Activated CD4-positive, alpha-beta T cell treated with anti-CD3 and anti-CD28 coated beads for 36 hours (primary cell): ENCODE data around the gene COTL1. TPM values are rescaled to one million over a fixed set of nuclear protein-coding genes. Genes with fewer than 3 reads are reported as not detected.
"Not testable (repeated sequence)": the region's sequence is repeated elsewhere in the genome, so short reads cannot be mapped to it uniquely, and the experiment has no call there.

Experiments used
- ATAC-seq: fragments of 200-7000 bp; cut with Tn5 transposase; one replicate; pipeline ENCODE4 v1.10.0; 2021; ENCODE audit warnings: mild to moderate bottlenecking, moderate library complexity
- CTCF ChIA-PET: fragments of 350-600 bp; sonication (Branson Sonifier 250); formaldehyde crosslinking; loops from one replicate; lab custom pipeline; 2021; ENCODE audit warnings: antibody characterized with exemption; lab: Charles Lee
- POLR2A ChIA-PET: fragments of 350-600 bp; sonication (Branson Sonifier 250); formaldehyde crosslinking; loops from one replicate; lab custom pipeline; 2021; ENCODE audit warnings: antibody characterized with exemption, inconsistent platforms; lab: Charles Lee
- DNase-seq: peaks from one replicate; pipeline ENCODE4 v3.0.0-alpha.2; 2020
- H3K27ac Mint-ChIP-seq: one replicate; pipeline ENCODE4 v1.8.0; 2021; ENCODE audit warnings: mixed read lengths
- H3K27me3 Mint-ChIP-seq: one replicate; pipeline ENCODE4 v1.8.0; 2021; ENCODE audit warnings: mixed read lengths
- H3K36me3 Mint-ChIP-seq: one replicate; pipeline ENCODE4 v1.8.0; 2021; ENCODE audit warnings: low read depth, mixed read lengths
- H3K4me1 Mint-ChIP-seq: one replicate; pipeline ENCODE4 v1.8.0; 2021; ENCODE audit warnings: mixed read lengths
- H3K4me3 Mint-ChIP-seq: one replicate; pipeline ENCODE4 v1.8.0; 2021; ENCODE audit warnings: mild to moderate bottlenecking, moderate library complexity, mixed read lengths
- H3K9me3 Mint-ChIP-seq: one replicate; pipeline ENCODE4 v1.8.0; 2021; ENCODE audit warnings: low read depth, mixed read lengths
- intact Hi-C, 2 experiments: fragments of 100-400 bp; cut with DNase I in 1 of 2; cut with micrococcal nuclease in 1 of 2; formaldehyde crosslinking; loops; one replicate each; pipeline versions ENCODE4 v1.14.2 to v1.15.1; 2022 to 2024; cut with DNase I, micrococcal nuclease
- total RNA-seq, 2 experiments: library from RNA; stranded (reverse); gene quantifications; one replicate each; pipeline ENCODE4 v1.2.3, GENCODE V29; 2021

COTL1 gene
- total RNA-seq, 2 experiments from 2014 or later: 353 to 384 TPM

- intact Hi-C loops: no loop called here
- ChIA-PET POLR2A (no interaction called here), CTCF (interaction anchor here (0.8 to 1.0 kb wide), 2 partner anchors 12 to 17 kb away, joined by 3 read pairs; no protein-coding TSS in a partner anchor)
- no peaks in the 10 kb centered on the region for H3K27me3 Mint-ChIP-seq
- DNase-seq (no peak), ATAC-seq (no peak)
- H3K27ac Mint-ChIP-seq: no peak overlapping the region
- no peak overlapping the region for H3K4me3 Mint-ChIP-seq
- peaks cover 9% of the 10 kb centered on the region for H3K9me3 Mint-ChIP-seq
- no peaks in the 10 kb centered on the region for H3K36me3 Mint-ChIP-seq
- H3K4me1 Mint-ChIP-seq: peaks cover 4% of the 10 kb centered on the region
Observed at GRCh38 chr16:84527532-84528269, 90.2 kb downstream of the COTL1 start.

GRCh38 chr16:84526794-84527531 lies 90.9 kb downstream of the COTL1 start:
- intact Hi-C loops: no loop called here
- Mint-ChIP-seq H3K4me1 (no peaks in the 10 kb centered on the region), H3K27me3 (no peaks in the 10 kb centered on the region), H3K27ac (no peak overlapping the region), H3K9me3 (peaks cover 9% of the 10 kb centered on the region), H3K4me3 (no peak overlapping the region), H3K36me3 (no peaks in the 10 kb centered on the region)
- ATAC-seq: no peak
- ChIA-PET CTCF (interaction anchor here (0.8 kb wide), 1 partner anchor 17 kb away, joined by 3 read pairs; no protein-coding TSS in a partner anchor), POLR2A (interaction anchor here (0.5 kb wide), 1 partner anchor 59 kb away, joined by 3 read pairs; no protein-coding TSS in a partner anchor)
- no peak for DNase-seq

GRCh38 chr16:84524941-84525581 lies 92.8 kb downstream of the COTL1 start:
- ATAC-seq, DNase-seq, H3K36me3 Mint-ChIP-seq, H3K4me3 Mint-ChIP-seq, H3K4me1 Mint-ChIP-seq, H3K27me3 Mint-ChIP-seq, H3K9me3 Mint-ChIP-seq, POLR2A ChIA-PET, H3K27ac Mint-ChIP-seq: not testable (repeated sequence)
- intact Hi-C loops: loop anchor here in 1 of 2 experiments (2.0 kb wide), 1 partner anchor 20 kb away; no protein-coding TSS in a partner anchor
- CTCF ChIA-PET: interaction anchor here (0.9 to 1.5 kb wide), 2 partner anchors 15 to 17 kb away, joined by 4 to 5 read pairs; no protein-coding TSS in a partner anchor

GRCh38 chr16:84524346-84524920 lies 93.4 kb downstream of the COTL1 start:
- H3K4me1 Mint-ChIP-seq: peaks cover 13% of the 10 kb centered on the region
- ChIA-PET CTCF (interaction anchor here (0.6 to 1.5 kb wide), 3 partner anchors 15 to 374 kb away, joined by 3 to 5 read pairs (median 4); no protein-coding TSS in a partner anchor), POLR2A (no interaction called here)
- DNase-seq (peak; percentile 10), ATAC-seq (no peak)
- H3K4me3 Mint-ChIP-seq: no peak overlapping the region
- H3K27me3 Mint-ChIP-seq: no peaks in the 10 kb centered on the region
- intact Hi-C loops: loop anchor here in 1 of 2 experiments (2.0 kb wide), 1 partner anchor 20 kb away; no protein-coding TSS in a partner anchor
- H3K36me3 Mint-ChIP-seq: no peaks in the 10 kb centered on the region
- H3K9me3 Mint-ChIP-seq: peaks cover 4% of the 10 kb centered on the region
- no peak overlapping the region for H3K27ac Mint-ChIP-seq

- Mint-ChIP-seq H3K27me3 (no peaks in the 10 kb centered on the region), H3K4me3 (no peak overlapping the region), H3K36me3 (no peaks in the 10 kb centered on the region), H3K27ac (no peak overlapping the region), H3K4me1 (peaks cover 38% of the 10 kb centered on the region), H3K9me3 (no peaks in the 10 kb centered on the region)
- intact Hi-C loops: no loop called here
- DNase-seq (no peak), ATAC-seq (no peak)
- POLR2A ChIA-PET: no interaction called here
- CTCF ChIA-PET: interaction anchor here (1.5 to 1.8 kb wide), 3 partner anchors 11 to 151 kb away, joined by 4 to 7 read pairs (median 6); no protein-coding TSS in a partner anchor
Observed at GRCh38 chr16:84521497-84521770, 96.4 kb downstream of the COTL1 start.

- H3K4me3 Mint-ChIP-seq: no peak overlapping the region
- H3K9me3 Mint-ChIP-seq: no peaks in the 10 kb centered on the region
- no peaks in the 10 kb centered on the region for H3K27me3 Mint-ChIP-seq
- ChIA-PET CTCF (interaction anchor here (0.7 to 1.8 kb wide), 6 partner anchors 9 to 152 kb away, joined by 3 to 7 read pairs (median 4); no protein-coding TSS in a partner anchor), POLR2A (no interaction called here)
- no peaks in the 10 kb centered on the region for H3K36me3 Mint-ChIP-seq
- peak overlapping the region; percentile 29 for H3K27ac Mint-ChIP-seq
- intact Hi-C loops: no loop called here
- ATAC-seq (no peak), DNase-seq (peak; percentile 13)
- H3K4me1 Mint-ChIP-seq: peaks cover 41% of the 10 kb centered on the region
Observed at GRCh38 chr16:84520725-84521496, 97.0 kb downstream of the COTL1 start.

GRCh38 chr16:84519855-84520254 lies 98.0 kb downstream of the COTL1 start:
- no peaks in the 10 kb centered on the region for H3K36me3 Mint-ChIP-seq
- DNase-seq: peak; percentile 26
- POLR2A ChIA-PET: no interaction called here
- ATAC-seq: no peak
- CTCF ChIA-PET: interaction anchor here (1.1 to 1.6 kb wide), 8 partner anchors 8 to 206 kb away, joined by 3 to 7 read pairs (median 4); no protein-coding TSS in a partner anchor
- no peaks in the 10 kb centered on the region for H3K27me3 Mint-ChIP-seq
- H3K27ac Mint-ChIP-seq: peak overlapping the region; percentile 63
- no peak overlapping the region for H3K4me3 Mint-ChIP-seq
- intact Hi-C loops: loop anchor here in 1 of 2 experiments (5.0 to 10.0 kb wide), 2 partner anchors 435 to 507 kb away; partner anchors contain the start of gene KIAA0513
- no peaks in the 10 kb centered on the region for H3K9me3 Mint-ChIP-seq
- peaks cover 51% of the 10 kb centered on the region for H3K4me1 Mint-ChIP-seq

GRCh38 chr16:84518804-84519341 lies 99.0 kb downstream of the COTL1 start:
- intact Hi-C loops: loop anchor here in 1 of 2 experiments (5.0 to 10.0 kb wide), 2 partner anchors 436 to 508 kb away; partner anchors contain the start of gene KIAA0513
- POLR2A ChIA-PET: no interaction called here
- CTCF ChIA-PET: interaction anchor here (0.8 to 2.4 kb wide), 6 partner anchors 8 to 207 kb away, joined by 3 to 12 read pairs (median 4); no protein-coding TSS in a partner anchor

GRCh38 chr16:84518220-84518619 lies 99.7 kb downstream of the COTL1 start:
- H3K4me1 Mint-ChIP-seq: peaks cover 67% of the 10 kb centered on the region
- H3K4me3 Mint-ChIP-seq, H3K36me3 Mint-ChIP-seq, ATAC-seq, H3K9me3 Mint-ChIP-seq, DNase-seq, H3K27me3 Mint-ChIP-seq, POLR2A ChIA-PET: not testable (repeated sequence)
- CTCF ChIA-PET: interaction anchor here (0.7 to 2.4 kb wide), 3 partner anchors 12 to 243 kb away, joined by 3 to 12 read pairs (median 3); no protein-coding TSS in a partner anchor
- H3K27ac Mint-ChIP-seq: peak overlapping the region; percentile 53
- intact Hi-C loops: loop anchor here in 1 of 2 experiments (5.0 to 10.0 kb wide), 2 partner anchors 437 to 509 kb away; partner anchors contain the start of gene KIAA0513

More at GRCh38 chr16:84518804-84519341, 99.0 kb downstream of the COTL1 start:
- DNase-seq (peak; percentile 74), ATAC-seq (peak; percentile 25)
- Mint-ChIP-seq H3K4me1 (peaks cover 61% of the 10 kb centered on the region), H3K27me3 (no peaks in the 10 kb centered on the region), H3K36me3 (no peaks in the 10 kb centered on the region), H3K4me3 (no peak overlapping the region), H3K9me3 (no peaks in the 10 kb centered on the region), H3K27ac (peak overlapping the region; percentile 63)
